Fibroblast of lung (primary cell): Measurements from ENCODE around the gene ANO2. TPM values are rescaled to one million over a fixed set of nuclear protein-coding genes. Genes with fewer than 3 reads are reported as not detected.

ENCODE experiments used
- DNase-seq, 2 donors: peaks; one replicate each; pipeline versions ENCODE4 v3.0.0 to v3.0.0-alpha.2; 2010; ENCODE audit warnings: low read depth in 2 of 2
- H2AFZ ChIP-seq: 2 replicates; pipeline ENCODE4 v1.5.1; 2012; ENCODE audit warnings: low read length, control low read depth, inconsistent platforms
- H3K27ac ChIP-seq: 2 replicates; pipeline ENCODE4 v1.5.1; 2011; ENCODE audit warnings: low read length, control low read depth; ENCODE audit not compliant: insufficient read depth
- H3K27me3 ChIP-seq: 2 replicates; pipeline ENCODE4 v1.5.1; 2011; ENCODE audit warnings: mild to moderate bottlenecking, low read length; ENCODE audit not compliant: control insufficient read depth, insufficient read depth
- H3K36me3 ChIP-seq: 2 replicates; pipeline ENCODE4 v1.5.1; 2011; ENCODE audit warnings: low read length; ENCODE audit not compliant: control insufficient read depth, insufficient read depth
- H3K4me1 ChIP-seq: 2 replicates; pipeline ENCODE4 v1.5.1; 2011; ENCODE audit warnings: low read length; ENCODE audit not compliant: control insufficient read depth, insufficient read depth; ENCODE audit errors: extremely low read depth
- H3K4me2 ChIP-seq: 2 replicates; pipeline ENCODE4 v1.5.1; 2011; ENCODE audit warnings: low read length, control low read depth; ENCODE audit not compliant: insufficient read depth; ENCODE audit errors: extremely low read depth
- H3K4me3 ChIP-seq, 4 experiments: fragments of 200-600 bp in 1 of 4; sonication (generic) in 1 of 4; replicated peaks in 1 of 4; 2 replicates each; pipeline ENCODE4 v1.5.1; 2011 to 2016; ENCODE audit warnings: low read length in 4 of 4, low read depth in 3 of 4, mild to moderate bottlenecking in 3 of 4, control low read depth in 2 of 4, inconsistent platforms in 1 of 4, mixed read lengths in 1 of 4; ENCODE audit not compliant: insufficient read depth in 1 of 4; ENCODE audit errors: control extremely low read depth in 1 of 4
- H3K79me2 ChIP-seq: 2 replicates; pipeline ENCODE4 v1.5.1; 2012; ENCODE audit warnings: mild to moderate bottlenecking, low read length, inconsistent platforms; ENCODE audit not compliant: control insufficient read depth, insufficient read depth
- H3K9ac ChIP-seq: 2 replicates; pipeline ENCODE4 v1.5.1; 2011; ENCODE audit warnings: mild to moderate bottlenecking, low read length, control low read depth; ENCODE audit not compliant: insufficient read depth
- H3K9me3 ChIP-seq: 2 replicates; pipeline ENCODE4 v1.5.1; 2012; ENCODE audit warnings: low read depth, low read length; ENCODE audit not compliant: control insufficient read depth, insufficient read depth
- H4K20me1 ChIP-seq: 2 replicates; pipeline ENCODE4 v1.5.1; 2011; ENCODE audit warnings: low read length; ENCODE audit not compliant: control insufficient read depth, insufficient read depth; ENCODE audit errors: extremely low read depth
- CTCF ChIP-seq, 2 donors: IDR thresholded peaks in 1 of 2; conservative IDR thresholded peaks in 1 of 2; 1 replicate in 1 of 2; 2 replicates in 1 of 2; pipeline ENCODE4 v1.5.1; 2011 to 2012; ENCODE audit warnings: low read length in 2 of 2, control low read depth in 1 of 2, inconsistent platforms in 1 of 2, low read depth in 1 of 2, mild to moderate bottlenecking in 1 of 2
- EZH2 ChIP-seq: IDR thresholded peaks from 2 replicates; pipeline ENCODE4 v1.5.1; 2012; ENCODE audit warnings: low read length, control low read depth, mild to moderate bottlenecking; ENCODE audit errors: missing control alignments
- polyA plus RNA-seq, 2 donors: library from polyadenylated mRNA; depleted of rRNA in 1 of 2; stranded (reverse) in 1 of 2; unstranded in 1 of 2; fragments of >200 nt; gene quantifications; 2 replicates each; pipeline ENCODE4 v1.2.1, GENCODE V29; 2011 to 2012; ENCODE audit warnings: missing spikeins in 1 of 2
- total RNA-seq: library from RNA; depleted of rRNA; stranded (reverse); fragments of >200 nt; gene quantifications from 2 replicates; pipeline ENCODE4 v1.2.1, GENCODE V29; 2014

ANO2 gene
- total and polyA plus RNA-seq, 2 donors (not counting 1 experiment from before 2014, with no cell fraction given), result 0.15 to 0.17 TPM

GRCh38 chr12:5525783-5526367 is 419.2 kb downstream of the ANO2 start:
- H3K79me2 ChIP-seq, result no peaks in the 10 kb centered on the region
- TF ChIP-seq CTCF (conservative IDR thresholded peaks at IDR 0.05 in 1 of 2, IDR thresholded peaks at IDR 0.05 in 1 of 2; ENCODE audit: low read depth in 1 of 2, low read length in 2 of 2) (no peak), EZH2 (no peak)
- H3K4me2 ChIP-seq, result no peak overlapping the region

GRCh38 chr12:5524769-5525436 is 420.2 kb downstream of the ANO2 start:
- no peaks in the 10 kb centered on the region for H4K20me1 ChIP-seq
- TF ChIP-seq CTCF (conservative IDR thresholded peaks at IDR 0.05 in 1 of 2, IDR thresholded peaks at IDR 0.05 in 1 of 2; ENCODE audit: low read depth in 1 of 2, low read length in 2 of 2), result no peak
- TF ChIP-seq EZH2, result no peak
- no peak for DNase-seq

More at GRCh38 chr12:5525783-5526367, 419.2 kb downstream of the ANO2 start:
- Histone ChIP-seq H3K9me3 (no peaks in the 10 kb centered on the region), H3K27ac (no peak overlapping the region), H3K9ac (no peak overlapping the region), H2AFZ (no peak overlapping the region), H3K27me3 (no peaks in the 10 kb centered on the region), H4K20me1 (no peaks in the 10 kb centered on the region), H3K36me3 (no peaks in the 10 kb centered on the region), H3K4me3 (no peak overlapping the region), H3K4me1 (no peaks in the 10 kb centered on the region)
- DNase-seq, result no peak

GRCh38 chr12:5524116-5524768 is 420.8 kb downstream of the ANO2 start:
- no peaks in the 10 kb centered on the region for H3K36me3 ChIP-seq
- no peak overlapping the region for H3K27ac ChIP-seq
- no peak overlapping the region for H2AFZ ChIP-seq
- no peaks in the 10 kb centered on the region for H4K20me1 ChIP-seq
- DNase-seq, result no peak
- no peaks in the 10 kb centered on the region for H3K4me1 ChIP-seq
- H3K9ac ChIP-seq, result no peak overlapping the region
- H3K4me2 ChIP-seq, result no peak overlapping the region
- H3K79me2 ChIP-seq, result no peaks in the 10 kb centered on the region
- no peaks in the 10 kb centered on the region for H3K27me3 ChIP-seq
- no peaks in the 10 kb centered on the region for H3K9me3 ChIP-seq
- no peak overlapping the region for H3K4me3 ChIP-seq
- TF ChIP-seq CTCF (conservative IDR thresholded peaks at IDR 0.05 in 1 of 2, IDR thresholded peaks at IDR 0.05 in 1 of 2; ENCODE audit: low read depth in 1 of 2, low read length in 2 of 2) (no peak), EZH2 (no peak)

More at GRCh38 chr12:5524769-5525436, 420.2 kb downstream of the ANO2 start:
- no peaks in the 10 kb centered on the region for H3K27me3 ChIP-seq
- H3K4me2 ChIP-seq, result no peak overlapping the region
- no peak overlapping the region for H3K9ac ChIP-seq
- no peaks in the 10 kb centered on the region for H3K36me3 ChIP-seq
- H2AFZ ChIP-seq, result no peak overlapping the region
- H3K79me2 ChIP-seq, result no peaks in the 10 kb centered on the region
- no peak overlapping the region for H3K4me3 ChIP-seq
- no peaks in the 10 kb centered on the region for H3K4me1 ChIP-seq
- no peak overlapping the region for H3K27ac ChIP-seq
- no peaks in the 10 kb centered on the region for H3K9me3 ChIP-seq
